HCT116 (cell line): ENCODE measurements around the gene RBMS1. TPM values are rescaled to one million over a fixed set of nuclear protein-coding genes. Genes with fewer than 3 reads are reported as not detected.

ENCODE experiments used
- ATAC-seq: fragments of 200-7000 bp; cut with Tn5 transposase; 2 replicates; pipeline ENCODE4 v1.9.1; 2020; ENCODE audit warnings: mild to moderate bottlenecking, moderate library complexity
- BruUV-seq: library from RNA; stranded (reverse); fragments of 400-500 nt; replicated peaks from 2 replicates; lab custom pipeline; 2021; lab: Mats Ljungman, UMichigan
- CTCF ChIA-PET: fragments of 300-600 bp; sonication (Branson Sonifier 250); formaldehyde crosslinking; loops from one replicate; lab custom pipeline; 2021; ENCODE audit warnings: antibody characterized with exemption; lab: Charles Lee
- POLR2A ChIA-PET: fragments of 300-600, 350-600 bp; sonication (Branson Sonifier 250); formaldehyde crosslinking; loops from one replicate; lab custom pipeline; 2021; ENCODE audit warnings: antibody characterized with exemption; lab: Charles Lee
- RAD21 ChIA-PET, 2 experiments: fragments of 300-600 bp; sonication (Branson Sonifier 250); formaldehyde crosslinking; loops; one replicate each; lab custom pipeline; 2023; ENCODE audit warnings: low total read pairs in 2 of 2; ENCODE audit not compliant: uncharacterized antibody in 2 of 2, unreplicated experiment in 2 of 2, low non-redundant PET in 1 of 2; lab: Charles Lee
- DNase-seq: peaks from one replicate; pipeline ENCODE4 v3.0.0-alpha.2; 2010; ENCODE audit warnings: low read depth, low spot score
- H2AFZ ChIP-seq: fragments of 200-600 bp; shearing (Covaris generic), sonication (generic); 2 replicates; pipeline ENCODE4 v1.6.1; 2017; ENCODE audit warnings: low read depth, mixed run types, mixed read lengths, antibody characterized with exemption, low read length; ENCODE audit not compliant: poor library complexity, severe bottlenecking
- H3K27ac ChIP-seq: 2 replicates; pipeline ENCODE4 v1.5.1; 2012; ENCODE audit warnings: low read depth, low read length
- H3K27me3 ChIP-seq: fragments of 200-600 bp; sonication (generic); 2 replicates; pipeline ENCODE4 v1.6.1; 2016; ENCODE audit warnings: mixed run types, low read length, mixed read lengths; ENCODE audit not compliant: insufficient read depth
- H3K36me3 ChIP-seq, 2 experiments: fragments of 200-500 bp in 1 of 2; fragments of 200-600 bp in 1 of 2; sonication (Bioruptor generic) in 1 of 2; sonication (generic) in 1 of 2; 2 replicates each; pipeline versions ENCODE4 v1.5.1 to v1.6.1; 2014 to 2016; ENCODE audit warnings: low read length in 2 of 2, inconsistent platforms in 1 of 2, mixed read lengths in 1 of 2, mixed run types in 1 of 2; ENCODE audit not compliant: insufficient read depth in 2 of 2, control insufficient read depth in 1 of 2
- H3K4me1 ChIP-seq, 2 experiments: fragments of 200-600 bp in 1 of 2; sonication (generic) in 1 of 2; 2 replicates each; pipeline versions ENCODE4 v1.5.1 to v1.6.1; 2012 to 2017; ENCODE audit warnings: low read length in 2 of 2, inconsistent platforms in 1 of 2, mild to moderate bottlenecking in 1 of 2, mixed read lengths in 1 of 2, mixed run types in 1 of 2, moderate library complexity in 1 of 2; ENCODE audit not compliant: insufficient read depth in 2 of 2, control insufficient read depth in 1 of 2
- H3K4me2 ChIP-seq: fragments of 200-600 bp; sonication (generic); 2 replicates; pipeline ENCODE4 v1.6.1; 2017; ENCODE audit warnings: mixed run types, low read length, mixed read lengths
- H3K4me3 ChIP-seq, 2 experiments: fragments of 200-600 bp in 1 of 2; sonication (generic) in 1 of 2; replicated peaks in 1 of 2; 2 replicates each; pipeline ENCODE4 v1.5.1; 2011 to 2016; ENCODE audit warnings: low read length in 2 of 2, control low read depth in 1 of 2, low read depth in 1 of 2, mild to moderate bottlenecking in 1 of 2, mixed read lengths in 1 of 2, mixed run types in 1 of 2
- H3K79me2 ChIP-seq: fragments of 200-600 bp; sonication (generic); 2 replicates; pipeline ENCODE4 v1.6.1; 2017; ENCODE audit warnings: mild to moderate bottlenecking, mixed run types, low read length, moderate library complexity, mixed read lengths; ENCODE audit not compliant: insufficient read depth
- H3K9ac ChIP-seq: fragments of 200-600 bp; sonication (generic); 2 replicates; pipeline ENCODE4 v1.6.1; 2016; ENCODE audit warnings: low read length, mixed read lengths
- H3K9me2 ChIP-seq: fragments of 200-600 bp; sonication (generic), shearing (Covaris generic); 2 replicates; pipeline ENCODE4 v1.6.1; 2017; ENCODE audit warnings: mixed run types, mild to moderate bottlenecking, moderate library complexity; ENCODE audit not compliant: insufficient read depth
- H3K9me3 ChIP-seq, 2 experiments: fragments of 200-500 bp in 1 of 2; fragments of 200-600 bp in 1 of 2; sonication (Bioruptor generic) in 1 of 2; sonication (generic) in 1 of 2; 2 replicates each; pipeline ENCODE4 v1.6.1; 2014 to 2017; ENCODE audit warnings: low read length in 2 of 2, mixed read lengths in 2 of 2, inconsistent platforms in 1 of 2, low read depth in 1 of 2, mild to moderate bottlenecking in 1 of 2, mixed run types in 1 of 2, moderate library complexity in 1 of 2; ENCODE audit not compliant: control insufficient read depth in 1 of 2, insufficient read depth in 1 of 2
- H4K20me1 ChIP-seq: fragments of 200-600 bp; sonication (generic), shearing (Covaris generic); 2 replicates; pipeline ENCODE4 v1.6.1; 2017; ENCODE audit warnings: mixed run types, mild to moderate bottlenecking, moderate library complexity; ENCODE audit not compliant: insufficient read depth
- CBX3 ChIP-seq: IDR thresholded peaks from 2 replicates; pipeline ENCODE4 v1.6.1; 2012; ENCODE audit warnings: low read depth
- CEBPB ChIP-seq: IDR thresholded peaks from 2 replicates; pipeline ENCODE4 v1.6.1; 2012; ENCODE audit warnings: low read depth
- ELF1 ChIP-seq: IDR thresholded peaks from 2 replicates; pipeline ENCODE4 v1.6.1; 2012; ENCODE audit warnings: low read depth, borderline replicate concordance
- FOSL1 ChIP-seq: IDR thresholded peaks from 2 replicates; pipeline ENCODE4 v1.6.1; 2012; ENCODE audit warnings: low read depth
- POLR2A ChIP-seq: IDR thresholded peaks from 2 replicates; pipeline ENCODE4 v1.7.0; 2011; ENCODE audit warnings: borderline replicate concordance; ENCODE audit not compliant: insufficient read depth, insufficient read length; ENCODE audit errors: extremely low read depth
- RAD21 ChIP-seq: IDR thresholded peaks from 2 replicates; pipeline ENCODE4 v1.6.1; 2012; ENCODE audit warnings: low read depth, mild to moderate bottlenecking
- REST ChIP-seq: IDR thresholded peaks from 2 replicates; pipeline ENCODE4 v1.6.1; 2012; ENCODE audit warnings: low read depth
- SIN3A ChIP-seq: IDR thresholded peaks from 2 replicates; pipeline ENCODE4 v1.6.1; 2012; ENCODE audit warnings: low read depth
- SP1 ChIP-seq: IDR thresholded peaks from 2 replicates; pipeline ENCODE4 v1.6.1; 2012; ENCODE audit warnings: low read depth
- TCF7L2 ChIP-seq: IDR thresholded peaks from 2 replicates; pipeline ENCODE4 v1.7.0; 2011; ENCODE audit warnings: borderline replicate concordance, inconsistent platforms; ENCODE audit not compliant: insufficient read depth, insufficient read length; ENCODE audit errors: extremely low read depth
- ZFX ChIP-seq: fragments of 450-650 bp; IDR thresholded peaks from 2 replicates; pipeline ENCODE4 v1.6.1; 2017
- intact Hi-C: fragments of 100-400 bp; cut with micrococcal nuclease; formaldehyde crosslinking; loops from 2 replicates; pipeline ENCODE4 v1.10.0; 2022
- total RNA-seq: library from RNA; stranded (reverse); gene quantifications from one replicate; pipeline ENCODE4 v1.2.1, GENCODE V29; 2021; ENCODE audit not compliant: unreplicated experiment
- TF ChIP-seq, protein P1 (sequence below): IDR thresholded peaks from 2 replicates; pipeline ENCODE4 v1.6.1; 2012

The RBMS1 gene
- total RNA-seq, 1 experiment from 2014 or later, result 17.6 TPM

DNA sequence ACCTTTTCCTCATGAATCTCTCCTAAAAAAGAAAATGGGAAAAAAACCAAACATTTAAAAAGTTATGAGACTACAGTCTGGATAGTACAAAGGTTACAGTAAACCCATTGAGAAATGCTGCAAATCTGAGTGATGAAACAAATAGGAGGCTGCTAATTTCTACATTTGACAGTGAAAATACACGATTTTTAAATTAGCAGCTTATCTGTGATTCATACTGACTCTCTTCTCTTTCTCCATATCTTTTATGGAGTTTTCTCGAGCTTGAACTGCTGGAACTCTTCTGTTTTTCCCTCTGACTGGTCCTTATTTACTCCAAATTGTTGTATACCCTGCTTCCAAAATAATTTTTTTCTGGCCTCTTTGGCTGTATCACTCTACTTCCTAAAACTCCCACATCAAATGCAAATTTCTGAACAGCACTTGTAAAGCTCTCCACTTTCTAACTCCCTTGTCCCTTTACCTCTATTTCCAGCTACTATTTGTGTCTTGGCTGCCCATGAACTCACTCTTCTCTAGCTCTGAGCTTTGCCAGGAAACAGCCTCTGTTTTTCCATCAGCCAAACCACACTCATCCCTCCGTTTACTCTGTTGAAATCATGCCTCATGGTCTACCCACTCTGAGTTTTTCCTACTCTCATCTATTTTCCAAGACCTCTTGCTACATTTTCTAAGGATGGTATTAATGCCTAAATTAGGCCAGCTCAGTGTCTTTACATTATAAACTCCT is 73.7 kb downstream of the RBMS1 start:
- RAD21 ChIA-PET, result no interaction called here
- TF ChIP-seq ZFX, result no peak
- TF ChIP-seq SP1, result no peak
- no peak for TF ChIP-seq TCF7L2
- no peak for TF ChIP-seq RAD21
- TF ChIP-seq FOSL1, result no peak
- no peak for TF ChIP-seq SIN3A
- TF ChIP-seq CEBPB, result no peak
- Histone ChIP-seq H3K9me3 (no peaks in the 10 kb centered on the region), H3K4me3 (no peak overlapping the region), H4K20me1 (no peaks in the 10 kb centered on the region), H3K27ac (no peak overlapping the region), H3K36me3 (no peaks in the 10 kb centered on the region), H3K79me2 (no peaks in the 10 kb centered on the region), H3K4me2 (no peak overlapping the region), H3K27me3 (no peaks in the 10 kb centered on the region), H3K4me1 (no peaks in the 10 kb centered on the region), H3K9me2 (no peaks in the 10 kb centered on the region), H2AFZ (no peak overlapping the region), H3K9ac (no peak overlapping the region)
- ATAC-seq (no peak), DNase-seq (no peak)
- POLR2A ChIA-PET, result no interaction called here
- intact Hi-C loops, result no loop called here
- CTCF ChIA-PET, result interaction anchor here (0.6 to 2.0 kb wide), 2 partner anchors 9 to 95 kb away, joined by 3 to 11 read pairs; no protein-coding TSS in a partner anchor
- BruUV-seq, result no TSS peak

GRCh38 chr2:160418853-160419252 is 74.8 kb downstream of the RBMS1 start:
- no peaks in the 10 kb centered on the region for H3K9me3 ChIP-seq
- H3K4me1 ChIP-seq, result no peaks in the 10 kb centered on the region
- no peaks in the 10 kb centered on the region for H3K9me2 ChIP-seq
- intact Hi-C loops, result no loop called here
- no peaks in the 10 kb centered on the region for H3K27me3 ChIP-seq
- BruUV-seq, result no TSS peak
- no peak overlapping the region for H3K27ac ChIP-seq
- ATAC-seq (no peak), DNase-seq (no peak)
- TF ChIP-seq, protein P1, sequence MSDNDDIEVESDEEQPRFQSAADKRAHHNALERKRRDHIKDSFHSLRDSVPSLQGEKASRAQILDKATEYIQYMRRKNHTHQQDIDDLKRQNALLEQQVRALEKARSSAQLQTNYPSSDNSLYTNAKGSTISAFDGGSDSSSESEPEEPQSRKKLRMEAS, result no peak
- no peak for TF ChIP-seq POLR2A
- TF ChIP-seq ZFX, result no peak
- no peak for TF ChIP-seq FOSL1
- TF ChIP-seq CEBPB, result no peak
- no peak for TF ChIP-seq REST
- no peak for TF ChIP-seq CBX3
- no peak for TF ChIP-seq SIN3A
- no peak for TF ChIP-seq RAD21
- no peak for TF ChIP-seq ELF1
- no peaks in the 10 kb centered on the region for H4K20me1 ChIP-seq
- H3K9ac ChIP-seq, result no peak overlapping the region
- ChIA-PET POLR2A (no interaction called here), CTCF (interaction anchor here (2.0 kb wide), 1 partner anchor 10 kb away, joined by 11 read pairs; no protein-coding TSS in a partner anchor), RAD21 (no interaction called here)
- H3K4me3 ChIP-seq, result no peak overlapping the region
- H3K79me2 ChIP-seq, result no peaks in the 10 kb centered on the region
- no peaks in the 10 kb centered on the region for H3K36me3 ChIP-seq
- H3K4me2 ChIP-seq, result no peak overlapping the region
- H2AFZ ChIP-seq, result no peak overlapping the region
